ENCODE measurements around the gene ANP32B.

DNA sequence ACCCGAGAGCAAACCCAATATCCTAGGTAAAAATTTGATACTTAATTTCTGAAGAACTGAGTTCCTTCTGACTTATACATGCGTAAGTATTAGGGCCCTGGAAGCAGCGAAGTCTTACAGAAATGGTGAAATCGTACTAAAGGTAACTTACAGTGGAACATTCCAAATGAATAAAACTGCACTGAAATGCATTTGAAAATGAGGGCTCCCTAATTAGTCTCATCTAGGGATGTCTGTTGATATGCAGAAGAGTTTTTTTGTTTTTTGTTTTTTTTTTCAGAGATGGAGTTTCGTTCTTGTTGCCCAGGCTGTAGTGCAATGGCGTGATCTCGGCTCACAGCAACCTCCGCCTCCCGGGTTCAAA, 63.0 kb downstream of the ANP32B start:
- TF ChIP-seq, protein P1, sequence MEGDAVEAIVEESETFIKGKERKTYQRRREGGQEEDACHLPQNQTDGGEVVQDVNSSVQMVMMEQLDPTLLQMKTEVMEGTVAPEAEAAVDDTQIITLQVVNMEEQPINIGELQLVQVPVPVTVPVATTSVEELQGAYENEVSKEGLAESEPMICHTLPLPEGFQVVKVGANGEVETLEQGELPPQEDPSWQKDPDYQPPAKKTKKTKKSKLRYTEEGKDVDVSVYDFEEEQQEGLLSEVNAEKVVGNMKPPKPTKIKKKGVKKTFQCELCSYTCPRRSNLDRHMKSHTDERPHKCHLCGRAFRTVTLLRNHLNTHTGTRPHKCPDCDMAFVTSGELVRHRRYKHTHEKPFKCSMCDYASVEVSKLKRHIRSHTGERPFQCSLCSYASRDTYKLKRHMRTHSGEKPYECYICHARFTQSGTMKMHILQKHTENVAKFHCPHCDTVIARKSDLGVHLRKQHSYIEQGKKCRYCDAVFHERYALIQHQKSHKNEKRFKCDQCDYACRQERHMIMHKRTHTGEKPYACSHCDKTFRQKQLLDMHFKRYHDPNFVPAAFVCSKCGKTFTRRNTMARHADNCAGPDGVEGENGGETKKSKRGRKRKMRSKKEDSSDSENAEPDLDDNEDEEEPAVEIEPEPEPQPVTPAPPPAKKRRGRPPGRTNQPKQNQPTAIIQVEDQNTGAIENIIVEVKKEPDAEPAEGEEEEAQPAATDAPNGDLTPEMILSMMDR (IDR thresholded peaks at IDR 0.05) = no peak
- no peak for TF ChIP-seq POLR2A (IDR thresholded peaks at IDR 0.05)
